Mononuclear cell (primary cell): ENCODE data around the gene METTL4. TPM values are rescaled to one million over a fixed set of nuclear protein-coding genes. Genes with fewer than 3 reads are reported as not detected.
A peak's percentile ranks its signal among the peaks of the same experiment; 100 is the strongest.

Source experiments
- H3K27me3 ChIP-seq: 2 replicates; pipeline ENCODE4 v1.6.0; 2011; ENCODE audit warnings: low read length, control low read depth; ENCODE audit not compliant: insufficient read depth
- H3K4me1 ChIP-seq: 2 replicates; pipeline ENCODE4 v1.5.1; 2011; ENCODE audit warnings: mild to moderate bottlenecking, low read length, control low read depth; ENCODE audit not compliant: insufficient read depth
- H3K4me3 ChIP-seq: 2 replicates; pipeline ENCODE4 v1.5.1; 2011; ENCODE audit warnings: mild to moderate bottlenecking, low read length, moderate library complexity
- H3K9me3 ChIP-seq: 2 replicates; pipeline ENCODE4 v1.5.1; 2011; ENCODE audit warnings: low read depth, mild to moderate bottlenecking, control low read depth, low read length
- total RNA-seq: library from RNA; depleted of rRNA; stranded (reverse); fragments of >200 nt; gene quantifications from one replicate; pipeline ENCODE4 v1.2.3, GENCODE V29; 2012

Gene METTL4
- total RNA-seq: 9.7 TPM

GRCh38 chr18:2571200-2572170 lies at the start of gene METTL4, which contains the start of gene NDC80:
METTL4 (minus strand) TSS chr18:2571505; CDS start chr18:2567216, 4,289 bp downstream.
NDC80 (plus strand) TSS chr18:2571557; CDS start chr18:2572986, 1,429 bp downstream.
- H3K9me3 ChIP-seq: no peaks in the 10 kb centered on the region
- no peaks in the 10 kb centered on the region for H3K27me3 ChIP-seq
- peak within 1 kb of the TSS; percentile 82 for H3K4me3 ChIP-seq
- peaks cover 34% of the 10 kb centered on the region for H3K4me1 ChIP-seq

GRCh38 chr18:2618009-2618408 lies 46.7 kb upstream of the METTL4 start:
- Histone ChIP-seq H3K27me3 (no peaks in the 10 kb centered on the region), H3K4me1 (no peaks in the 10 kb centered on the region), H3K4me3 (no peak overlapping the region), H3K9me3 (no peaks in the 10 kb centered on the region)

DNA sequence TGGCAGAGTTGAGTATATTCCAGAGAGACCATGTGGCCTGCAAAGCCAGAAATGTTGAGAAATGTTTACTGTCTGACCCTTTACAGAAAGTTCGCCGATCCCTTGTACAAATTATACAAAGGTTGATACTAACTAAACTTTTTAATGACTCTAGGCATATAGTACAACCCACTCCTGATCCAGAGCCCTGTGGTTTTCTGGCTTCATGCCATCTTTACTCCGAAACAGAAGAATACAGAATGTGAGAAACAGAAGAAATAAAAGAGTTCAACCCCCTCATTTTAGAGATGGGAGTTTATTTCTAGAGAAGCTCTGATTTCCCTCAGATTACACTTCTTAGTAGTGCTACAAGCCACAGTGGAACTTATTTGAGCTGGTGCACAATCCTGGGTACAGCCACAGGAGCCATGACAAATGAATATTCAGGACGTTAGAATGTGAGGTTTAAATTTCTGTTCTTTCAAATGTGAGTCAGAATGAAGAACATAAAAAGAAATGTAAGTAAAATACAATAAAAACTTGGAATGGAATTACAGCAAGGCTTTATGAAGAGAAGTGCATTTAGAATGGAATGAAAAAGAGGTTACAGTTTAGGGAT lies 46.2 kb upstream of the METTL4 start:
- no peak overlapping the region for H3K4me3 ChIP-seq
- H3K4me1 ChIP-seq: no peaks in the 10 kb centered on the region
- H3K9me3 ChIP-seq: no peaks in the 10 kb centered on the region
- no peaks in the 10 kb centered on the region for H3K27me3 ChIP-seq

GRCh38 chr18:2612996-2613395 lies 41.7 kb upstream of the METTL4 start:
- Histone ChIP-seq H3K27me3 (no peaks in the 10 kb centered on the region), H3K4me3 (no peak overlapping the region), H3K9me3 (no peaks in the 10 kb centered on the region), H3K4me1 (no peaks in the 10 kb centered on the region)

GRCh38 chr18:2610549-2610948 lies 39.2 kb upstream of the METTL4 start:
- Histone ChIP-seq H3K9me3 (no peaks in the 10 kb centered on the region), H3K4me3 (no peak overlapping the region), H3K27me3 (no peaks in the 10 kb centered on the region), H3K4me1 (no peaks in the 10 kb centered on the region)

- no peak overlapping the region for H3K4me3 ChIP-seq
- H3K9me3 ChIP-seq: no peaks in the 10 kb centered on the region
- H3K4me1 ChIP-seq: peaks cover 6% of the 10 kb centered on the region
- no peaks in the 10 kb centered on the region for H3K27me3 ChIP-seq
Measured at GRCh38 chr18:2609604-2610003, 38.3 kb upstream of the METTL4 start.

DNA sequence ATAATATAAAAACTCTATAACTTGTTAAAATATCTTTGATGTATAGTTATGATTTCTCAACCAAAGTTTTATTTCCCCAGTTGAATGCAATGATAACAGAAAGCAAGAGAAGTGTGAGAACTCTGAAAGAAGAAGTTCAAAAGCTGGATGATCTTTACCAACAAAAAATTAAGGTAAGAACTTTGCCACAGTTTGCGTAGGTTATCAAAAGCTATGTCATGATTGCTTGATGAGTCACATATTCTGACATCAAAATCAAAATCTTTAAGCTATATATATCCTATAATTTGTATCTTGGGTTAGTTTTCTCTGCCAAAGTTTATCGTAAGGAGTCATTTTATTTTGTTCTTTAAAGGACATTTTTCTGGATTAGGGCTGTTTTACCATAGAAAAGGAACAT lies 35.0 kb upstream of the METTL4 start:
- Histone ChIP-seq H3K27me3 (no peaks in the 10 kb centered on the region), H3K4me1 (peaks cover 6% of the 10 kb centered on the region), H3K4me3 (no peak overlapping the region)

GRCh38 chr18:2602844-2603243 lies 31.5 kb upstream of the METTL4 start:
- Histone ChIP-seq H3K4me3 (no peak overlapping the region), H3K4me1 (peaks cover 6% of the 10 kb centered on the region), H3K27me3 (no peaks in the 10 kb centered on the region), H3K9me3 (no peaks in the 10 kb centered on the region)

More for the DNA sequence above, 35.0 kb upstream of the METTL4 start:
- H3K9me3 ChIP-seq: no peaks in the 10 kb centered on the region

DNA sequence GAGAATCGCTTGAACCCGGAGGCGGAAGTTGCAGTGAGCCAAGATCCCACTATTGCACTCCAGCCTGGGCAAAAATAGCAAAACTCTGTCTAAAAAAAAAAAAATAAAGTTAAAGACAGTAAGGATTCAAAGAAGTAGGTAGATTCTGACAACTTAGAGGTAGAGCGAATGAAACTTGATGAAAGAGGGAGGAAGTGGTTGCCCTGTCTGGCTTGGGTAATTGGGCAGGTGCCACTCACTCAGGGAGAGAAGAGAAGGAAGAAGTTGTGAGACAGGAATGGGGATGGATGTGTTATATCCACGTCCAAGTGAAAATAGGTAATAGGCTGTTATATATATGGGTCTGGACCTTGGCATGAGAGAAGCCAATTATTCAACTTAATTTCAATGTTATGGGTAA lies 26.3 kb upstream of the METTL4 start:
- no peak overlapping the region for H3K4me3 ChIP-seq
- H3K4me1 ChIP-seq: peaks cover 6% of the 10 kb centered on the region
- no peaks in the 10 kb centered on the region for H3K9me3 ChIP-seq
- no peaks in the 10 kb centered on the region for H3K27me3 ChIP-seq

DNA sequence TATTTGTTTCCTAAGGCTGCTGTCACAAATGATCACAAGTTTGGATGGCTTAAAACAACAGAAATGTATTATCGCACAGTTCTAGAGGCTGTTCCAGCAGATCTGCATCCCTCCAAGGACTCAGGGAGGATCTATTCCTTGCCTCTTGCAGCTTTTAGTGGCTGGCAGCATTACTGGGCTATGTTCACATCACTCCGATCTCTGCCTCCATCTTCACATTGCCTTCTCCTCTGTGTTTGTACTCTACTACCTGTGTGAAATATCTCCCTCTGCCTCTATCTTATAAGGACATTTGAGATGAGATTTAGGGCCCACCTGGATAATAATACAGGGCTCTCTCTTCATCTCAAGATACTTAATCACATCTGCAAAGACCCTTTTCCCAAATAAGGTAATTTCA lies 19.0 kb upstream of the METTL4 start:
- no peak overlapping the region for H3K4me3 ChIP-seq
- H3K4me1 ChIP-seq: peaks cover 10% of the 10 kb centered on the region

GRCh38 chr18:2589345-2590068 lies 18.2 kb upstream of the METTL4 start:
- no peaks in the 10 kb centered on the region for H3K27me3 ChIP-seq
- no peak overlapping the region for H3K4me3 ChIP-seq
- no peaks in the 10 kb centered on the region for H3K9me3 ChIP-seq
- H3K4me1 ChIP-seq: peaks cover 10% of the 10 kb centered on the region

More for the DNA sequence above, 19.0 kb upstream of the METTL4 start:
- H3K9me3 ChIP-seq: no peaks in the 10 kb centered on the region
- no peaks in the 10 kb centered on the region for H3K27me3 ChIP-seq

DNA sequence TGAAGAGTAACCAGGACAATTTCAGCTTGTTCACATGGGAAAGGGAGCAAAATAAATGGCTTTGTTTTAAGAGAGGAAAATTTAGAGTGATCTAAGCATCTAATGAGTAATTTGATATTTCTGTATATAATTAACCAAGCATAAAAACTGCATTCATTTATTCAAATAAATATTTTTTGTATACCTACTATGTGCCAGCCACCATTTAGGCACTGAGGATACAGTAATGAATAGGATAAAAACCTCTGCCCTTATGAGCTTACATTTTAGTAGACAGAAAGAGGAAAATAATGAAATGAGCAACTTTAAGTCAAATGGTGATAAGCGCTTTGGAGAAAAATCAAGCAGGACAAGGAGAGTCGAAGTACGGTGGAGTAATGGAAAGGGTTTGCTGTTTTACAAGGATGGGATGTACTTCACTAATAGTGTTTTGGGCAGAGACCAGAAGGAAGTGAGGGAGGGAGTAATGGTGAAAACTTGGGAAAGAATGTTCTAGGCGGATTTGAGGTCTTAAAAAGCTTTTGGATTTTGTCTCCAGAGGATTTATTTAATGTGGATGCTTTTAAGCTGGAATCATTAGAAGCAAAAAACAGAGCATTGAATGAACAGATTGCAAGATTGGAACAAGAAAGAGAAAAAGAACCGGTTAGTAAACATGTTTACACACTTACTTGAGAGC lies 17.5 kb upstream of the METTL4 start:
- Histone ChIP-seq H3K9me3 (no peaks in the 10 kb centered on the region), H3K27me3 (no peaks in the 10 kb centered on the region), H3K4me3 (no peak overlapping the region), H3K4me1 (peaks cover 10% of the 10 kb centered on the region)

DNA sequence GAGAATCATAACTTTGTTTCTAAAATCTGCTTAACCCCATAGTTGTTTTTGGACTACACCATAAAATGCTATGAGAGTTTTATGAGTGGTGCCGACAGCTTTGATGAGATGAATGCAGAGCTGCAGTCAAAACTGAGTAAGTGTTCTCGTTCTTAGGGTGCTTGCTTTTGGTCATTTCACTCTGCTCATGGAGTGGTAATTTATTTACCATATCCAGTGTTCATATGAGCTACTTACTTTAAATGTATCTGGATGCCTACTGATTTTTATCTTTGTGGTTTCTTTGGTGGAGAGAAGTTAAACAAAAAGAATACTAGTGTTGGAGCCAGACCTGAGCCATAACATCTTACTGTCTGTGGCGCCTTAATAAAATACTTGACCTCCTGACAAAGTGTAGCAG lies 16.5 kb upstream of the METTL4 start:
- H3K4me3 ChIP-seq: no peak overlapping the region
- H3K4me1 ChIP-seq: peaks cover 10% of the 10 kb centered on the region
- H3K9me3 ChIP-seq: no peaks in the 10 kb centered on the region
- H3K27me3 ChIP-seq: no peaks in the 10 kb centered on the region

DNA sequence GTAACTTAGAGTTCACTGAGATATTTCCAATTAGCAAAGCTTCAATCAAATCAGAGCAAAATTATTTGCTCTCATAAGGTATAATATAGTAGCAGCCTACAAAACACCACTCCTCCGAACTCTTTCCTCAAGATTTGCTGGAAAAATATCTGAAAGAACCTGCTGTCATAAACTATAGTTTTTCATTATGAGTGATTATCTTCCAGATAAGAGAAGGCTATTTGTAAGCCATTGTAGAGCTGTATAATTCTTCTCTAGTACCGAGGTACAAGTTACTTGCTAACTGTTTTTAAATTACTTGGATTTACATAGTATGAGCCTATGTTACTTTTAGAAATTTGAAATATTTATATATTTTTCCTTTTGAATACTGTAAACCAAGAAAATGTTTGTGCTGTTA lies 2.1 kb upstream of the METTL4 start:
- no peak overlapping the region for H3K4me3 ChIP-seq
- peaks cover 34% of the 10 kb centered on the region for H3K4me1 ChIP-seq
- no peaks in the 10 kb centered on the region for H3K9me3 ChIP-seq
- H3K27me3 ChIP-seq: no peaks in the 10 kb centered on the region
